Measurements from ENCODE around the gene RRAGC.

- TF ChIP-seq MAX (IDR thresholded peaks at IDR 0.05) = no peak
- no peak for TF ChIP-seq EGR1 (IDR thresholded peaks at IDR 0.05)
- TF ChIP-seq NFIC (IDR thresholded peaks at IDR 0.05) = no peak
- no peak for TF ChIP-seq ZBTB7A (IDR thresholded peaks at IDR 0.05; ENCODE audit: low read depth)
- no peak for TF ChIP-seq EP300 (IDR thresholded peaks at IDR 0.05; ENCODE audit: borderline replicate concordance)
- TF ChIP-seq REST (IDR thresholded peaks at IDR 0.05; ENCODE audit: low read depth) = no peak
- TF ChIP-seq CREB1 (IDR thresholded peaks at IDR 0.05; ENCODE audit: low read depth) = no peak
- no peak for TF ChIP-seq TAF1 (IDR thresholded peaks at IDR 0.05; ENCODE audit: low read depth)
- TF ChIP-seq RAD21 (IDR thresholded peaks at IDR 0.05; ENCODE audit: low read depth) = no peak
Measured at GRCh38 chr1:38839363-38839762, 20.2 kb downstream of the RRAGC start.

Measured in Ishikawa (cell line).